Keratinocyte (primary cell): ENCODE results near the gene NECTIN1. TPM values are rescaled to one million over a fixed set of nuclear protein-coding genes. Genes with fewer than 3 reads are reported as not detected.

Experiments used
- DNase-seq: peaks from one replicate; pipeline ENCODE4 v3.0.0-alpha.2; 2011; ENCODE audit warnings: low read depth, missing footprints, low spot score
- FAIRE-seq: peaks from 2 replicates; lab custom pipeline; 2011; peaks lifted over from hg19 to GRCh38; lab: Jason Lieb, UNC
- H2AFZ ChIP-seq: 2 replicates; pipeline ENCODE4 v1.6.0; 2012; ENCODE audit warnings: low read length, control low read depth, inconsistent platforms; ENCODE audit not compliant: control insufficient read depth
- H3K27ac ChIP-seq: 2 replicates; pipeline ENCODE4 v1.5.1; 2011; ENCODE audit warnings: low read length; ENCODE audit not compliant: control insufficient read depth, insufficient read depth
- H3K27me3 ChIP-seq: 3 replicates; pipeline ENCODE4 v1.6.0; 2011; ENCODE audit warnings: low read length; ENCODE audit not compliant: control insufficient read depth, insufficient read depth; ENCODE audit errors: extremely low read depth
- H3K36me3 ChIP-seq, 2 experiments: 2 replicates in 1 of 2; 3 replicates in 1 of 2; pipeline ENCODE4 v1.5.1; 2011; ENCODE audit warnings: low read length in 2 of 2, mild to moderate bottlenecking in 1 of 2; ENCODE audit not compliant: control insufficient read depth in 2 of 2, insufficient read depth in 2 of 2; ENCODE audit errors: extremely low read depth in 1 of 2
- H3K4me1 ChIP-seq: 3 replicates; pipeline ENCODE4 v1.5.1; 2011; ENCODE audit warnings: low read length; ENCODE audit not compliant: control insufficient read depth, insufficient read depth; ENCODE audit errors: extremely low read depth
- H3K4me2 ChIP-seq: 3 replicates; pipeline ENCODE4 v1.6.0; 2011; ENCODE audit warnings: low read depth, low read length; ENCODE audit not compliant: control insufficient read depth, insufficient read depth; ENCODE audit errors: extremely low read depth
- H3K4me3 ChIP-seq, 3 experiments: fragments of 200-600 bp in 1 of 3; sonication (generic) in 1 of 3; 2 replicates in 2 of 3; 3 replicates in 1 of 3; pipeline ENCODE4 v1.5.1; 2011 to 2016; ENCODE audit warnings: low read length in 3 of 3, mild to moderate bottlenecking in 3 of 3, control low read depth in 2 of 3, inconsistent platforms in 1 of 3, low read depth in 1 of 3, mixed read lengths in 1 of 3, mixed run types in 1 of 3, moderate library complexity in 1 of 3; ENCODE audit not compliant: control insufficient read depth in 2 of 3, insufficient read depth in 2 of 3; ENCODE audit errors: extremely low read depth in 1 of 3
- H3K79me2 ChIP-seq: 2 replicates; pipeline ENCODE4 v1.6.0; 2012; ENCODE audit warnings: low read length; ENCODE audit not compliant: control insufficient read depth, insufficient read depth
- H3K9ac ChIP-seq: 3 replicates; pipeline ENCODE4 v1.6.0; 2011; ENCODE audit warnings: low read length; ENCODE audit not compliant: control insufficient read depth, insufficient read depth; ENCODE audit errors: extremely low read depth
- H3K9me1 ChIP-seq: 3 replicates; pipeline ENCODE4 v1.6.0; 2011; ENCODE audit warnings: low read length; ENCODE audit not compliant: control insufficient read depth, insufficient read depth; ENCODE audit errors: extremely low read depth
- H3K9me3 ChIP-seq: 2 replicates; pipeline ENCODE4 v1.5.1; 2012; ENCODE audit warnings: low read depth, low read length; ENCODE audit not compliant: control insufficient read depth
- H4K20me1 ChIP-seq: 3 replicates; pipeline ENCODE4 v1.6.0; 2011; ENCODE audit warnings: low read length; ENCODE audit not compliant: control insufficient read depth, insufficient read depth; ENCODE audit errors: extremely low read depth
- EZH2 ChIP-seq: IDR thresholded peaks from one replicate; pipeline ENCODE4 v1.6.1; 2012; ENCODE audit warnings: inconsistent platforms, mild to moderate bottlenecking, low read length, moderate library complexity
- dilution Hi-C: fragments of 300-500 bp; cut with MboI; formaldehyde crosslinking; loops from one replicate; pipeline ENCODE4 v1.7.0; 2020; ENCODE audit warnings: low sequenced_read_pairs; ENCODE audit not compliant: extremely low pct_ligation_motif_present
- polyA plus RNA-seq, 5 experiments: library from polyadenylated mRNA; depleted of rRNA in 3 of 5; stranded (reverse) in 3 of 5; stranded (forward) in 1 of 5; unstranded in 1 of 5; fragments of >200 nt; gene quantifications; 1 replicate in 1 of 5; 2 replicates in 3 of 5; 3 replicates in 1 of 5; pipeline versions ENCODE4 v1.2.1 to v1.2.3, GENCODE V29; 2011 to 2012; ENCODE audit warnings: missing spikeins in 2 of 5, low read depth in 1 of 5, low replicate concordance in 1 of 5
- TF ChIP-seq, protein P1 (sequence below), 3 experiments: IDR thresholded peaks in 1 of 3; conservative IDR thresholded peaks in 1 of 3; optimal IDR thresholded peaks in 1 of 3; 2 replicates in 2 of 3; 3 replicates in 1 of 3; pipeline versions ENCODE3 to v1.5.1; 2011; ENCODE audit warnings: low read length in 3 of 3, mild to moderate bottlenecking in 3 of 3, moderate library complexity in 2 of 3, control low read depth in 1 of 3, inconsistent platforms in 1 of 3; ENCODE audit not compliant: insufficient read depth in 2 of 3; ENCODE audit errors: extremely low read depth in 1 of 3

NECTIN1 gene
- polyA plus RNA-seq, 1 donor (not counting 4 experiments of a cell fraction or from before 2014, with no cell fraction given): 37.5 TPM

DNA sequence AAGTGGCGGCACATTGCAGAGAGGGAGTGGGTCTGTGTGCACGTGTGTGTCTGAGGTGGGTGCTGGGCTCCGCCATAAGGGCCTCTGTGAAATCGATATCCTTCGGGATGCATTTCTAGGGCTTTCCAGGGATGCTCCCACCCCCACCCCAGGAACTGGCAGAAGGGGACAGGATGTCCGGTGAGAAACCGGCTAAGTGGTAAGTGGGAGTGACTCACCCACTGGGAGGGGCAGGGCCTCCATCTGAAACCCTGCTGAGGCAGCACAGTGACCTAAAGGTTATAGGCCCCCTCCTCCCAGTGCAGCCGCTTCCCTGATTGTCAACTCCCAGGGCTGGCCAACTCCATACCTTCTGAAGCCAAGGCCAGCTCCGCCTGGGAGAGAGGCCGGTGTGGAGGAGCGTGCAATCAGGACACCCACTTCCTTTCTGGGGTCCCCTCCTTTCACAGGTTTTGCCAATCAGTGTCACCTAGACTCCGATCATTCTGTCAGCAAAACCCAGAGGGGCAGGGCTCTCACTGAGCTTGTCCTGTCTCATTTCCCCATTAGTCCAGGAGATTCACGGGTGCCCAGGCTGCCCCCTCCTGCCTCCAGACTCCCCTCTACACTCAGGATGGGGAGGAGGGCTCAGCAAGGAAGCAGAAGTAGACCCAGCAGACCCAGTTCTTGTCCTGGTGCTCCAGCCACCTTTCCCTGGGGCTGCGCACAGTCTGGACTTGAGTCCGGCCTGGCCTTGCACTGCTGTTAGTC, 44.5 kb downstream of the NECTIN1 start:
- H3K4me2 ChIP-seq: peak overlapping the region; percentile 64
- H3K4me1 ChIP-seq: peaks cover 81% of the 10 kb centered on the region
- H3K9ac ChIP-seq: peak overlapping the region; percentile 66
- dilution Hi-C loops: no loop called here
- FAIRE-seq (peak; percentile 94), DNase-seq (no peak)
- peak overlapping the region; percentile 86 for H3K27ac ChIP-seq
- H4K20me1 ChIP-seq: no peaks in the 10 kb centered on the region
- TF ChIP-seq EZH2: no peak
- TF ChIP-seq, protein P1, sequence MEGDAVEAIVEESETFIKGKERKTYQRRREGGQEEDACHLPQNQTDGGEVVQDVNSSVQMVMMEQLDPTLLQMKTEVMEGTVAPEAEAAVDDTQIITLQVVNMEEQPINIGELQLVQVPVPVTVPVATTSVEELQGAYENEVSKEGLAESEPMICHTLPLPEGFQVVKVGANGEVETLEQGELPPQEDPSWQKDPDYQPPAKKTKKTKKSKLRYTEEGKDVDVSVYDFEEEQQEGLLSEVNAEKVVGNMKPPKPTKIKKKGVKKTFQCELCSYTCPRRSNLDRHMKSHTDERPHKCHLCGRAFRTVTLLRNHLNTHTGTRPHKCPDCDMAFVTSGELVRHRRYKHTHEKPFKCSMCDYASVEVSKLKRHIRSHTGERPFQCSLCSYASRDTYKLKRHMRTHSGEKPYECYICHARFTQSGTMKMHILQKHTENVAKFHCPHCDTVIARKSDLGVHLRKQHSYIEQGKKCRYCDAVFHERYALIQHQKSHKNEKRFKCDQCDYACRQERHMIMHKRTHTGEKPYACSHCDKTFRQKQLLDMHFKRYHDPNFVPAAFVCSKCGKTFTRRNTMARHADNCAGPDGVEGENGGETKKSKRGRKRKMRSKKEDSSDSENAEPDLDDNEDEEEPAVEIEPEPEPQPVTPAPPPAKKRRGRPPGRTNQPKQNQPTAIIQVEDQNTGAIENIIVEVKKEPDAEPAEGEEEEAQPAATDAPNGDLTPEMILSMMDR (optimal IDR thresholded peaks at IDR 0.05 in 1 of 3, IDR thresholded peaks at IDR 0.05 in 1 of 3, conservative IDR thresholded peaks at IDR 0.05 in 1 of 3; ENCODE audit: extremely low read depth in 1 of 3, insufficient read depth in 2 of 3, low read length in 3 of 3): no peak
- H3K27me3 ChIP-seq: no peaks in the 10 kb centered on the region
- peaks cover 1 to 14% of the 10 kb centered on the region in 2 experiments for H3K36me3 ChIP-seq
- no peak overlapping the region for H3K4me3 ChIP-seq
- no peak overlapping the region for H2AFZ ChIP-seq
- H3K79me2 ChIP-seq: peaks cover 81% of the 10 kb centered on the region
- peaks cover 1% of the 10 kb centered on the region for H3K9me1 ChIP-seq
- H3K9me3 ChIP-seq: no peaks in the 10 kb centered on the region

DNA sequence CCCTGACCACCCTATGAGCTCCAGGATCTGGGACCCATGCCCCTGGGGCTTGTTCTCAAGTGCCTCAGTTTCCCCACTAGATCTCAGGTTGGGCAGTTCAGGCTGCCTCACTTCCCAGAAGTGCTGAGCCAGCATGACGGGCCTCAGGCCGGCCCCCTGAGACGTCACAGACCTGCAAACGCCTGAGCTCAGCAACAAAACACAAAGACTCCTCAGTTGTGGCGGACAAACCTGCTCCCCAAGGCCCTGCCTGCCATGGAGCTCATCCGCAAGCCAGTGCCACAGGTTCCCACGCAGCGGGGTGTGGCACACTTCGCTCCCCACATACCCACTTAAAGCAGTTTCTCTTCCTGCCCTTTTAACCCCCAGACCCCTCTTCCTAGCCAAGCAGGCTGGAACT, 45.2 kb downstream of the NECTIN1 start:
- TF ChIP-seq EZH2: no peak
- TF ChIP-seq, protein P1 (optimal IDR thresholded peaks at IDR 0.05 in 1 of 3, IDR thresholded peaks at IDR 0.05 in 1 of 3, conservative IDR thresholded peaks at IDR 0.05 in 1 of 3; ENCODE audit: extremely low read depth in 1 of 3, insufficient read depth in 2 of 3, low read length in 3 of 3): no peak
- FAIRE-seq: no peak
- H3K4me1 ChIP-seq: peaks cover 73% of the 10 kb centered on the region

More for the DNA sequence above, 45.2 kb downstream of the NECTIN1 start:
- dilution Hi-C loops: no loop called here
- Histone ChIP-seq H3K27ac (peak overlapping the region; percentile 86), H3K36me3 (peaks cover 1 to 19% of the 10 kb centered on the region in 2 experiments), H3K27me3 (no peaks in the 10 kb centered on the region), H2AFZ (no peak overlapping the region), H3K9me3 (no peaks in the 10 kb centered on the region), H4K20me1 (no peaks in the 10 kb centered on the region), H3K9ac (peak overlapping the region; percentile 66), H3K9me1 (no peaks in the 10 kb centered on the region), H3K4me2 (peak overlapping the region; percentile 64), H3K79me2 (peaks cover 79% of the 10 kb centered on the region), H3K4me3 (peak overlapping the region in 1 of 3 experiments; percentile 23)
- no peak for DNase-seq
